T-cell (primary cell): ENCODE results near the gene GIGYF1. TPM values are rescaled to one million over a fixed set of nuclear protein-coding genes. Genes with fewer than 3 reads are reported as not detected.
A peak's percentile ranks its signal among the peaks of the same experiment; 100 is the strongest.

Source experiments
- ATAC-seq, 4 experiments: fragments of 200-7000 bp in 3 of 4; fragments of 150-1000 bp in 1 of 4; cut with Tn5 transposase; replicated peaks in 1 of 4; 1 replicate in 3 of 4; 2 replicates in 1 of 4; pipeline ENCODE4 v1.10.0; 2021; ENCODE audit warnings: moderate library complexity in 3 of 4, mild to moderate bottlenecking in 2 of 4, moderate number of reproducible peaks in 1 of 4
- CTCF ChIA-PET, 2 donors: fragments of 300-600 bp; sonication (Branson Sonifier 250); formaldehyde crosslinking; loops; one replicate each; lab custom pipeline; 2022; ENCODE audit warnings: antibody characterized with exemption in 2 of 2; lab: Charles Lee
- POLR2A ChIA-PET, 2 donors: fragments of 300-600 bp; sonication (Branson Sonifier 250); formaldehyde crosslinking; loops; one replicate each; lab custom pipeline; 2022; ENCODE audit warnings: antibody characterized with exemption in 2 of 2; lab: Charles Lee
- DNase-seq, 35 experiments: peaks; one replicate each; pipeline versions ENCODE4 v3.0.0 to v3.0.0-alpha.2; 2013 to 2023
- H3K27ac ChIP-seq: one replicate; pipeline ENCODE4 v1.5.1; 2013; ENCODE audit warnings: low read length
- H3K27me3 ChIP-seq, 2 experiments: replicated peaks in 1 of 2; 1 replicate in 1 of 2; 2 replicates in 1 of 2; pipeline versions ENCODE4 v1.6.1 to v1.7.0; 2013; ENCODE audit warnings: low read length in 1 of 2, mixed read lengths in 1 of 2; ENCODE audit not compliant: control insufficient read depth in 2 of 2, insufficient read depth in 2 of 2; ENCODE audit errors: extremely low read depth in 1 of 2
- H3K36me3 ChIP-seq, 2 donors: 1 replicate in 1 of 2; 2 replicates in 1 of 2; pipeline versions ENCODE4 v1.6.1 to v1.7.0; 2013; ENCODE audit warnings: low read length in 1 of 2; ENCODE audit not compliant: control insufficient read depth in 2 of 2, insufficient read depth in 1 of 2; ENCODE audit errors: extremely low read depth in 1 of 2
- H3K4me1 ChIP-seq, 2 experiments: 1 replicate in 1 of 2; 2 replicates in 1 of 2; pipeline versions ENCODE4 v1.6.1 to v1.7.0; 2013; ENCODE audit warnings: low read length in 2 of 2, mixed read lengths in 1 of 2; ENCODE audit not compliant: insufficient read depth in 2 of 2, control insufficient read depth in 1 of 2; ENCODE audit errors: extremely low read depth in 1 of 2
- H3K4me3 ChIP-seq, 2 donors: 1 replicate in 1 of 2; 2 replicates in 1 of 2; pipeline versions ENCODE4 v1.5.1 to v1.7.0; 2013; ENCODE audit warnings: mild to moderate bottlenecking in 2 of 2, low read length in 1 of 2, moderate library complexity in 1 of 2; ENCODE audit not compliant: control insufficient read depth in 1 of 2; ENCODE audit errors: extremely low read depth in 1 of 2
- H3K9me3 ChIP-seq: 2 replicates; pipeline ENCODE4 v1.7.0; 2013
- H3K27ac Mint-ChIP-seq, 2 donors: one replicate each; pipeline ENCODE4 v1.8.0; 2020 to 2021; ENCODE audit warnings: mild to moderate bottlenecking in 2 of 2, mixed read lengths in 2 of 2
- H3K27me3 Mint-ChIP-seq, 2 donors: one replicate each; pipeline ENCODE4 v1.8.0; 2021 to 2022; ENCODE audit warnings: mixed read lengths in 2 of 2
- H3K36me3 Mint-ChIP-seq: one replicate; pipeline ENCODE4 v1.8.0; 2021; ENCODE audit warnings: mixed read lengths
- H3K4me1 Mint-ChIP-seq, 3 donors: one replicate each; pipeline ENCODE4 v1.8.0; 2020 to 2022; ENCODE audit warnings: mixed read lengths in 3 of 3, mild to moderate bottlenecking in 1 of 3
- H3K4me3 Mint-ChIP-seq, 3 donors: one replicate each; pipeline ENCODE4 v1.8.0; 2020 to 2022; ENCODE audit warnings: mild to moderate bottlenecking in 3 of 3, mixed read lengths in 3 of 3, moderate library complexity in 3 of 3
- H3K9me3 Mint-ChIP-seq, 3 donors: one replicate each; pipeline ENCODE4 v1.8.0; 2020 to 2022; ENCODE audit warnings: mixed read lengths in 3 of 3
- whole genome bisulfite sequencing: methylation state at CpG from one replicate; pipeline ENCODE4 v1.1.5; 2013; ENCODE audit warnings: missing lambda C conversion rate; ENCODE audit not compliant: insufficient coverage; 5-methylcytosine and 5-hydroxymethylcytosine counted together
- total RNA-seq, 35 experiments: library from RNA in 6 of 35; stranded (reverse) in 6 of 35; fragments of 120-200 nt in 1 of 35; gene quantifications; one replicate each; pipeline versions ENCODE4 v1.2.1 to v1.2.4 and lab custom pipeline; 2013 to 2026

Gene GIGYF1
- total RNA-seq, 5 donors from 2014 or later (not counting 1 experiment from before 2014, with no cell fraction given): 87.7 to 161 (median 124) TPM

DNA sequence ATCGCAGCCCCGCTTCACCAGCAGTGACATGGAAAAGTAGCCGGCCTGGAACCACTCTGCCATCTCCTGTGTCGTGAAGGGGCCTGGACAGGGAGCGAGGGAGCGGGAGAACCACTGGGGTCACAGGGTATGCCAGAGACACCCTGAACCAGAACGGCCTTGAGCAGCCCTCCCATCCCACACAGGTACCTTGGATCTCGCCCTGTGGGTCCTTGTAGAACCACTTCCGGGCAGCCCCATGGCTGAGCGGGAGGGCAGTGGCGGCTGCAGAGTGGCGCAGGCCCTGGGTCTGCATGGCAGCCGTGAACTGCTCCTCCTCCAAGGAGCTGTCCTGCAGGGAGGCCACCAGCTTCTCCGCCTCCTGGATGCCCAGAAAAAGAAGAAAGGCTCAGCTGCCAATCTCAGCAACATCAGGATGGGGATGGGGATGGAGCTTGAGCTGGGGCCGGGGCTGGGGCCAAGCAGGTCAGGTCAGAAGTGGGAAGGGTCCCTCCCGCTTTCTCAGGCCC lies 9.5 kb downstream of the GIGYF1 start:
- Mint-ChIP-seq H3K27ac (no peak overlapping the region), H3K4me1 (peaks cover 28 to 35% (median 32%) of the 10 kb centered on the region in 3 donors), H3K4me3 (no peak overlapping the region), H3K9me3 (no peaks in the 10 kb centered on the region), H3K36me3 (peaks cover 10% of the 10 kb centered on the region), H3K27me3 (no peaks in the 10 kb centered on the region)
- DNase-seq (no peak), ATAC-seq (no peak)
- Histone ChIP-seq H3K9me3 (no peaks in the 10 kb centered on the region), H3K36me3 (peaks cover 36 to 83% of the 10 kb centered on the region in 2 donors), H3K27ac (no peak overlapping the region), H3K4me3 (no peak overlapping the region), H3K27me3 (peaks cover 0 to 2% of the 10 kb centered on the region in 2 experiments), H3K4me1 (peaks cover 10 to 41% of the 10 kb centered on the region in 2 experiments)
- ChIA-PET POLR2A (interaction anchor here in 1 of 2 donors (0.6 kb wide), 1 partner anchor 190 kb away, joined by 4 read pairs; the partner anchor contains the start of gene SRRT), CTCF (no interaction called here)
- 95% methylated on average over 9 of the region's 16 CpGs for WGBS

DNA sequence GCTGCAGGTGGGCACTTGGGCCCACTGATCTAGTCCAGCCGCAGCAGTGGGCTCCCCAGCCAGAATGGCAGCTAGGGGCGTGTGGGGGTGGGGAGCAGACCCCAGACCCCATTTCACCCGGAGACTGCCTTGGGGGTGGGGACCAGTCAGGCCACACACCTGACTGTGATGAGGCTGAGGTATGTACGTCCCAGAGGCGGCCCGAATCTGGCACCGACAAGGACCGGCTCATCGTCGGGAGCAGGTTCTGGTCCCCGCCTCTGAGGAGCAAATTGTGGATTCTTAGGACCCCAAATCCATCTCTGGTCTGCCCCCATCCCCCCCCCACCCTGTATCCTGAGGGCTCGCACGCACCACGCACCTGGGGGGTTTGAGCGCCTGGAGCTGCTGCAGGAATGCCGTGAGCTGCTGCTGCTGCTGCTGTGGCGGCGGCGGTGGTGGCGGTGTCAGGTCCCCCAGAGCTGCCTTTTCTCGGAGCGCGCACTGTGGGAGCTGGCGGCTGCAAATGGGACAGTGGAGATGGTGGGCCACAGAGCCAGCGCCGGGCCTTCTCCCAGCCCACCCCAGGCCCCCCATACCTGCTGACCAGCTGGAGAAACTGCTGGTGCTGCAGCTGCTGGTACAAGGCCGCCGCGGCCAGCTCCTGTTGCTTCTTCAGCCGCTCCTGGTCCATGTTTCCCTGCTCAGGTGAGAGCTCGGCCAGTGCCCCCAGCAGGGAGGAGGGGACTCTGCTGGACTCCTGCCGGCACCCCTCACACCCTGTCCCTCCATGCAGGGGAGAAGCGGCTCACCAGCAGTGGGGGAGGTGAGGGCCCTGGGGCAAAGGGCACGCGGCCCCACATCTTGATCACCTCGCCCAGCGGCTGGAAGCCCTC lies 10.2 kb downstream of the GIGYF1 start:
- no peak overlapping the region for H3K27ac ChIP-seq
- H3K36me3 ChIP-seq: peaks cover 36 to 83% of the 10 kb centered on the region in 2 donors
- no peak overlapping the region for H3K27ac Mint-ChIP-seq
- H3K4me1 ChIP-seq: peaks cover 9 to 41% of the 10 kb centered on the region in 2 experiments
- H3K4me1 Mint-ChIP-seq: peaks cover 27 to 36% (median 32%) of the 10 kb centered on the region in 3 donors
- H3K4me3 Mint-ChIP-seq: no peak overlapping the region
- no peaks in the 10 kb centered on the region for H3K9me3 Mint-ChIP-seq
- H3K27me3 ChIP-seq: peaks cover 0 to 2% of the 10 kb centered on the region in 2 experiments
- DNase-seq (no peak), ATAC-seq (no peak)
- no peaks in the 10 kb centered on the region for H3K27me3 Mint-ChIP-seq
- 97% methylated on average over 24 of the region's 37 CpGs for WGBS
- ChIA-PET POLR2A (no interaction called here), CTCF (interaction anchor here in 1 of 2 donors (0.6 to 1.5 kb wide), 2 partner anchors 7 to 9 kb away, joined by 3 to 4 read pairs; no protein-coding TSS in a partner anchor)
- peaks cover 10% of the 10 kb centered on the region for H3K36me3 Mint-ChIP-seq
- no peaks in the 10 kb centered on the region for H3K9me3 ChIP-seq
- no peak overlapping the region for H3K4me3 ChIP-seq

- Histone ChIP-seq H3K4me1 (peaks cover 9 to 41% of the 10 kb centered on the region in 2 experiments), H3K27ac (no peak overlapping the region), H3K36me3 (peaks cover 32 to 83% of the 10 kb centered on the region in 2 donors), H3K4me3 (no peak overlapping the region), H3K9me3 (no peaks in the 10 kb centered on the region), H3K27me3 (peaks cover 0 to 2% of the 10 kb centered on the region in 2 experiments)
- DNase-seq (no peak), ATAC-seq (no peak)
- peaks cover 29 to 36% (median 32%) of the 10 kb centered on the region in 3 donors for H3K4me1 Mint-ChIP-seq
- ChIA-PET CTCF (interaction anchor here in 1 of 2 donors (0.6 to 1.5 kb wide), 2 partner anchors 8 to 10 kb away, joined by 3 to 4 read pairs; no protein-coding TSS in a partner anchor), POLR2A (no interaction called here)
- peaks cover 15% of the 10 kb centered on the region for H3K36me3 Mint-ChIP-seq
- 95% methylated on average over 21 of the region's 28 CpGs for WGBS
- H3K27ac Mint-ChIP-seq: no peak overlapping the region
- H3K4me3 Mint-ChIP-seq: no peak overlapping the region
- no peaks in the 10 kb centered on the region for H3K27me3 Mint-ChIP-seq
- no peaks in the 10 kb centered on the region for H3K9me3 Mint-ChIP-seq
Observed at GRCh38 chr7:100682991-100683658, 10.9 kb downstream of the GIGYF1 start.

- peaks cover 9 to 49% of the 10 kb centered on the region in 2 experiments for H3K4me1 ChIP-seq
- H3K27ac ChIP-seq: no peak overlapping the region
- H3K4me1 Mint-ChIP-seq: peaks cover 33 to 39% (median 34%) of the 10 kb centered on the region in 3 donors
- peak overlapping the region in 1 of 2 donors; percentile 55 for H3K27ac Mint-ChIP-seq
- WGBS: 82% methylated on average over 21 of the region's 25 CpGs
- DNase-seq (no peak), ATAC-seq (peak in 1 of 4 experiments; percentile 15)
- no peaks in the 10 kb centered on the region for H3K9me3 Mint-ChIP-seq
- H3K9me3 ChIP-seq: no peaks in the 10 kb centered on the region
- H3K27me3 ChIP-seq: peaks cover 0 to 2% of the 10 kb centered on the region in 2 experiments
- H3K4me3 Mint-ChIP-seq: no peak overlapping the region
- ChIA-PET POLR2A (no interaction called here), CTCF (interaction anchor here in 1 of 2 donors (1.5 kb wide), 1 partner anchor 9 kb away, joined by 4 read pairs; no protein-coding TSS in a partner anchor)
- H3K27me3 Mint-ChIP-seq: no peaks in the 10 kb centered on the region
- H3K4me3 ChIP-seq: no peak overlapping the region
- H3K36me3 Mint-ChIP-seq: peaks cover 18% of the 10 kb centered on the region
- peaks cover 32 to 83% of the 10 kb centered on the region in 2 donors for H3K36me3 ChIP-seq
Observed at GRCh38 chr7:100682228-100682741, 11.8 kb downstream of the GIGYF1 start.

GRCh38 chr7:100681491-100682227 lies 12.4 kb downstream of the GIGYF1 start:
- Histone ChIP-seq H3K4me1 (peaks cover 9 to 55% of the 10 kb centered on the region in 2 experiments), H3K36me3 (peaks cover 34 to 83% of the 10 kb centered on the region in 2 donors), H3K9me3 (no peaks in the 10 kb centered on the region), H3K27me3 (no peaks in the 10 kb centered on the region), H3K27ac (no peak overlapping the region), H3K4me3 (no peak overlapping the region)
- H3K9me3 Mint-ChIP-seq: no peaks in the 10 kb centered on the region
- POLR2A ChIA-PET: no interaction called here
- peak overlapping the region in 1 of 3 donors; percentile 40 for H3K4me3 Mint-ChIP-seq
- ATAC-seq: peak in 2 of 4 experiments; percentile 16 to 28
- CTCF ChIA-PET: interaction anchor here (1.7 to 1.9 kb wide), 2 partner anchors 10 to 49 kb away, joined by 3 to 8 read pairs; no protein-coding TSS in a partner anchor
- H3K36me3 Mint-ChIP-seq: peaks cover 22% of the 10 kb centered on the region
- peak overlapping the region; percentile 36 to 55 for H3K27ac Mint-ChIP-seq
- WGBS: 76% methylated on average over 25 of the region's 29 CpGs
- H3K27me3 Mint-ChIP-seq: no peaks in the 10 kb centered on the region
- H3K4me1 Mint-ChIP-seq: peaks cover 34 to 41% (median 37%) of the 10 kb centered on the region in 3 donors
- no peak for DNase-seq
